GM19023 (cell line): Measurements from ENCODE around the gene MXRA7.

Experiments
- ATAC-seq: cut with Tn5 transposase; IDR thresholded peaks from one replicate; pipeline ENCODE4 v1.9.1; 2021; ENCODE audit warnings: mild to moderate bottlenecking, moderate library complexity; ENCODE audit not compliant: unreplicated experiment

The MXRA7 gene

DNA sequence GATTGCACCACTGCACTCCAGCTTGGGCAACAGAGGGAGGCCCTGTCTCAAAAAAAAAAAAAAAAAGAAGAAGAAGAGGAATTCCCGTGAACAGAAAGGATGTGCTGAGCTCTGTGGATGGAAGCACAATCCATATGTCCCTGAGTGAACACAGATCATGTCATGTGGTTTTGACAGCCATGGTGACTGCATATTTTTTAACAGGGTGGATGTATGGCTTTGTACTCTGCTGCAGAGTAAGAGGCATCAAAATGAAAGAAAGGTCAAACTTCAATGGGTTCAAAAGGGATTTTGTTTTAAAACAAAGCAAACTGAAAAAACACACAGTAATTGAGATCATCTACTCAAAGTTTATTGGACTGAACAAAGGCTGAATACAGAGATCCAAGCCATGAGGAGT is 31.5 kb downstream of the MXRA7 start:
- ATAC-seq: no peak

- ATAC-seq: no peak
Measured at GRCh38 chr17:76678330-76678729, 32.4 kb downstream of the MXRA7 start.

- no peak for ATAC-seq
Measured at GRCh38 chr17:76677406-76677805, 33.4 kb downstream of the MXRA7 start.

DNA sequence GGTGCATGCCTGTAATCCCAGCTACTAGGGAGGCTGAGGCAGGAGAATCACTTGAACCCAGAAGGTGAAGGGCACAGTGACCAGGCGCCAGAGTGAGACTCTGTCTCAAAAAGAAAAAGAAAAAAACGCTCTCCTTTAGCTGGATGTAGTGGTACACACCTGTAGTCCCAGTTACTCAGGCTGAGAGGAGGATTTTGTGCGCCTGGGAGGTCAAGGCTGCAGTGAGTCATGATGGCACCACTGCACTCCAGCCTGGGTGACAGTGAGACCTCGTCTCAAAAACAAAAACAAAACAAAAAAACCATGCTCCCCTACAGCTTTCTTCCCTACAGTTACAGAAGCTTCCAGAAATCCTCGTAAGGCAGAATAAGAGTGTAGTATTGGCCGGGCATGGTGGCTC is 34.1 kb downstream of the MXRA7 start:
- ATAC-seq: no peak

DNA sequence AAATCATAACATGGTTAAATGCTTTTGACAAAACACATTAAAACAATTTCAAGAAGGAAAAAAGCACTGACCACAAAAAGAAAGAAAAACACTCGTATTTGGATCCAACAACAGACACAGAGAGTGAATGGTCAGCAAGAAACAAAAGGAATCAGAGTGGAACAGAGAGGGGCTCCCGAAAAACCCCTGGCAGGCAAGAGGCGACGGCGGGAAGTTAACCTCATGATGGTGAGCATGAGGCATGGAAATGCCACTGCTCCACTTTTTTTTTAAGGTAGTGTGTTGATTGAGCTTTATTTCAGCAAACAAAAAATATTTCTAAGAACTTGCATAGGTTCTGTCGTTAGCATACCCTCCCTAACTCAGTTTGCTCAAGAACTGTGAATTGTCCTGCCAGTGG is 35.1 kb downstream of the MXRA7 start:
- no peak for ATAC-seq

GRCh38 chr17:76674600-76674999 is 36.2 kb downstream of the MXRA7 start:
- no peak for ATAC-seq

DNA sequence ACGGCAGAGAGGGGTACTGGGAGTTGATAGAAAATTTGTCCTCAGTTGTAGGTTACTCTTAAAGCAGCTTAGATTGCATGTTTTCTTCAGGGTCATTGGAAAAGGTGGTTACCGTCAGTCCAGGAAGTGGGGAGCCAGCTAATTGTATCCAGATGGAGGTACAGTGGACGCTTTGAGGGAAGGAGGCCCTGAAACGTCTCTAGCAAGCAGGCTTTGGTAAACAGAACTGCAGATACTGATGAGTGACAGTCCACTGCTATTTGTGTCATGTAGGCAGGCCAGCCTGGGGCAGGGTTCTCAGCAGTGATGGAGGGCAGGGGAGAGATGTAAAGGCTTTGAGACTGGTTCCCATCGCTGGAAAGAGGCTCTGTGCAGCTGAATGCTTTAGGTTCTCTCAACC is 37.0 kb downstream of the MXRA7 start:
- no peak for ATAC-seq

DNA sequence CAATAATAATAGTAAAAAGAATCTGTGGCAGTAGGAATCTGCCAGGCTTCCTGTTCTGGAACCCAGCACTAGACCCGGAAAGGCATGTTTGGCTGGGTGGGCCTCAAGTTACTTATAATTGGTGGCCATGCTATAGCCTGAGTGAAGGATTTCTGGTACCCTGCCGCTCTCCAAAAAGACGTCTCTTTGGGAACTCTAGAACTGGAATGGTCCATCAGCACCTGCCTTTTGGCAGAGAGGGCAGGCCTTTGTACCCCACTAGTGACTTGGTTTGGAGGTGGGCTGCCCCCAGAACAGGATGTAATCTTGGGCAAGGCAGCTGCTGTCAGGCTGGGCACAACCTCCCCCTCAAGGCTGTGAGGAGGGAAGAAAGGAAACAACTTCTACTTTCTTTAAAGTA is 37.9 kb downstream of the MXRA7 start:
- no peak for ATAC-seq

GRCh38 chr17:76672270-76672851 is 38.4 kb downstream of the MXRA7 start:
- no peak for ATAC-seq

- no peak for ATAC-seq
Measured at GRCh38 chr17:76671912-76672262, 38.9 kb downstream of the MXRA7 start.

GRCh38 chr17:76671123-76671911 is 39.4 kb downstream of the MXRA7 start:
- ATAC-seq: peak; percentile 99

GRCh38 chr17:76670718-76671122 is 40.0 kb downstream of the MXRA7 start:
- ATAC-seq: no peak

DNA sequence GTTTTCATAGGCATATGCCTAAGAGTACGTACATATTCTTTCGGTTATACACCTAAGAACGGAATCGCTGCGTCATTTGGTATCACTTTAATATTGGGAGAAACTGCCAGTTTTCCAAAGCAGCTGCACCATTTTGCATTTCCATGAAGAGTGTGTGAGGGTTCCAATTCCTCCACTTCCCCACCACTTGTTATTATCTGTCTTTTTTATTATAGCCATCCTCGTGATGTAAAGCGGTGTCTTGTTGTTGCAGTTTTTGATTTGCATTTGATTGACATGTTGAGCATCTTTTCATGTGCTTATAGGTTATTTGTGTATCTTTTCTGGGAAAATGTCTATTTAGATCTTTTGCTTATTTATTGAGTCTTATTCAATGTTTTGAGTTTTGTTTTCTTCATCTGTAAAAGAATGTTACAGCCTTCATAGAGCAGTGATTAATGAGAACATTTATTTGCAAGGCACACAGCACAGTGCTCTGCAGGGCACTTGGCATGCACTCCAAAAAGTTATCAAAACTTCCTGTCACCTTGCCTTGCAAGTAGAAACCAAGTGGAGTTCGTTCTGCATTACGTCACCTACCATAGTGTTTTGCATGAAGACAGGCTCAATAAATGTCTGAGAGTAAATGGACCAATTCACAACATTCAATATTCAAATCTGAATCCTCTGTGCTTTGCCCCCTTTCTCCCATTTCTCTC is 40.6 kb downstream of the MXRA7 start:
- no peak for ATAC-seq

- ATAC-seq: no peak
Measured at GRCh38 chr17:76667786-76668453, 42.8 kb downstream of the MXRA7 start.

DNA sequence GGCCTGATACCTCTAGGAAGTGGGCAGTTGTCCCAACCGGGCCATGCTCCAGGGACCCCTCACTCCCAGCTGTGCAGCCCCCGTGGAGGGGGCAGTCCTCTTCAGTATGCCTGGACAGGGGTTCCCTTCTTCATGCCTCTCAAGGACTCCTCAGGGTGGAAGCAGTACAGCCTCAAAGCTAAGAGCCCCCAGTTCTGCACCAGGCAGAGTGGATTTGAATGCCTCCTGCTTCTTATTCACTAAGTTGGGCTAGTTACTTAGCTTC is 43.3 kb downstream of the MXRA7 start:
- ATAC-seq: no peak

GRCh38 chr17:76660656-76661042 is 50.1 kb downstream of the MXRA7 start:
- no peak for ATAC-seq

DNA sequence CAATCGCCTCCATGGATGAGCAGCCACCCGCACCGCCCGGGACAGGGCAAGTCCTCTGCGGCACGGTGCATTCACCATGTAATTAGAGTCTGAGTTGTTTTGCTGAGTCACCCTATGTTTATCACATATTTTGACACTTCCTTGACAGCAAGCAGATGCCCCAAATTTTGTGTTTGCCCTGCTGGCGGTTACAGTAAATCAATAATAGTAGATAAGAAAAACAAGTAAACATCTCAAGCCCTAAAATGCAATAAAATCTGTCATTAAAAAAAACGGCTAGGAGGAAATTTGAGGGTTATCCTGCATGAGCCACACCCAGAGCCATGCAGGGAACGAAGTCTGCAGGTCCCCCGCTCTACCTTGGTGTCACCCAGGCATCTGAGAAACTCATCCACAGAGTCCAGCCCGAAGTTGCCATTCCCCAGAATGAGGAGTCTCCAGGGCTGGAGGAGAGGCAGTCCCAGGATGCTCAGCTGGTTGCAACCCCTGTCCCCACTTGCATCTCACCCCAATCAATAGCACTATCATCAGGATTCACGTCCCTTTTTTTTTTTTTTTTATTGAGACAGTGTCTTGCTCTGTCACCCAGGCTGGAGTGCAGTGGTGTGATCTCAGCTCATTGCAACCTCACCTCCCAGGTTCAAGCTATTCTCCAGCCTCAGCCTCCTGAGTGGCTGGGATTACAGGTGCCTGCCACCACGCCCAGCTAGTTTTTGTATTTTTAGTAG is 50.7 kb downstream of the MXRA7 start:
- ATAC-seq: no peak

- no peak for ATAC-seq
Measured at GRCh38 chr17:76658242-76658662, 52.5 kb downstream of the MXRA7 start.

GRCh38 chr17:76657505-76658241 is 53.1 kb downstream of the MXRA7 start:
- no peak for ATAC-seq

DNA sequence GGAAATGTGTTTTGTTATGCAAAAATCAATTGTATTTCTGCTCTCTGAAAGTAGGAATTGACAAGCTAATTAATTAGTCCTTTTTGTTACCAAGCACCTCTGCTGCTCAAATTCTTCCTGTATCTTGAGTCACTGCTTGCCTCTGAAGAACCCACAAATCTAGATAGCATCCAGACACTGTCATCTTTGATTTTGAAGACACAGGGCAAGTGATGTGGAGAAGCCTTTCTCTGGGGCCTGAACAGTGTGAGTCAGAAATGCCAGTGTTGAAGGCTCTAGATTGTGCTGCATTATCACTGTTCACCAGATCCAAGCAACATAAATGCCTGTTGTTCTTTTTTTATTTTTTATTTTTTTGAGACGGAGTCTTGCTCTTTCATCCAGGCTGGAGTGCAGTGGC is 56.4 kb downstream of the MXRA7 start:
- ATAC-seq: no peak

- no peak for ATAC-seq
Measured at GRCh38 chr17:76650504-76650903, 60.3 kb downstream of the MXRA7 start.
